ENCODE measurements around the gene ALDH1A2.
"Not testable (repeated sequence)": the region's sequence is repeated elsewhere in the genome, so short reads cannot be mapped to it uniquely, and the experiment has no call there.

Gene ALDH1A2

GRCh38 chr15:58052334-58052733 lies 13.2 kb downstream of the ALDH1A2 start:
- DNase-seq (ENCODE audit: low read depth) = no peak

GRCh38 chr15:58049520-58050227 lies 15.8 kb downstream of the ALDH1A2 start:
- no peak for TF ChIP-seq CTCF (conservative IDR thresholded peaks at IDR 0.05; ENCODE audit: low read depth, low read length)
- H3K4me3 ChIP-seq (ENCODE audit: low read length) = no peak overlapping the region
- no peak for DNase-seq (ENCODE audit: low read depth)

More at GRCh38 chr15:58052334-58052733, 13.2 kb downstream of the ALDH1A2 start:
- TF ChIP-seq CTCF (conservative IDR thresholded peaks at IDR 0.05; ENCODE audit: low read depth, low read length) = no peak
- H3K4me3 ChIP-seq (ENCODE audit: low read length) = no peak overlapping the region

- DNase-seq (ENCODE audit: low read depth) = no peak
- no peak for TF ChIP-seq CTCF (conservative IDR thresholded peaks at IDR 0.05; ENCODE audit: low read depth, low read length)
- no peak overlapping the region for H3K4me3 ChIP-seq (ENCODE audit: low read length)
These were observed 17.2 kb downstream of the ALDH1A2 start for GRCh38 chr15:58048261-58048660.

- no peak overlapping the region for H3K4me3 ChIP-seq (ENCODE audit: low read length)
- no peak for DNase-seq (ENCODE audit: low read depth)
- no peak for TF ChIP-seq CTCF (conservative IDR thresholded peaks at IDR 0.05; ENCODE audit: low read depth, low read length)
These were observed 18.4 kb downstream of the ALDH1A2 start for GRCh38 chr15:58047149-58047548.

- DNase-seq (ENCODE audit: low read depth) = no peak
- no peak for TF ChIP-seq CTCF (conservative IDR thresholded peaks at IDR 0.05; ENCODE audit: low read depth, low read length)
- no peak overlapping the region for H3K4me3 ChIP-seq (ENCODE audit: low read length)
These were observed 19.0 kb downstream of the ALDH1A2 start for GRCh38 chr15:58046467-58046866.

- H3K4me3 ChIP-seq (ENCODE audit: low read length); DNase-seq (ENCODE audit: low read depth): not testable (repeated sequence)
These were observed 20.1 kb downstream of the ALDH1A2 start for GRCh38 chr15:58045376-58045775.

- no peak overlapping the region for H3K4me3 ChIP-seq (ENCODE audit: low read length)
- TF ChIP-seq CTCF (conservative IDR thresholded peaks at IDR 0.05; ENCODE audit: low read depth, low read length) = no peak
- no peak for DNase-seq (ENCODE audit: low read depth)
These were observed 21.0 kb downstream of the ALDH1A2 start for GRCh38 chr15:58044551-58044950.

Measured in retinal pigment epithelial cell (primary cell).